Thoracic aorta (tissue), 2 donors: ENCODE data around the gene LAYN. TPM values are rescaled to one million over a fixed set of nuclear protein-coding genes. Genes with fewer than 3 reads are reported as not detected.

Source experiments
- ATAC-seq: fragments of 150-250 bp; one replicate; pipeline ENCODE4 v1.8.0; 2017; ENCODE audit warnings: low read depth; ENCODE audit not compliant: insufficient number of reproducible peaks, low FRiP score
- DNase-seq: peaks from one replicate; pipeline ENCODE4 v3.0.0-alpha.2; 2020; ENCODE audit warnings: low spot score
- H3K27ac ChIP-seq, 2 donors: fragments of 200-600 bp; sonication (generic); 1 replicate in 1 of 2; 2 replicates in 1 of 2; pipeline ENCODE4 v1.5.1; 2016; ENCODE audit warnings: mild to moderate bottlenecking in 2 of 2, moderate library complexity in 2 of 2
- H3K27me3 ChIP-seq: fragments of 200-600 bp; sonication (generic); replicated peaks from 2 replicates; pipeline ENCODE4 v1.6.0; 2016; ENCODE audit warnings: mild to moderate bottlenecking; ENCODE audit not compliant: insufficient read depth
- H3K36me3 ChIP-seq: fragments of 200-600 bp; sonication (generic); one replicate; pipeline ENCODE4 v1.5.1; 2016
- H3K4me1 ChIP-seq, 2 donors: fragments of 200-600 bp; sonication (generic); 1 replicate in 1 of 2; 2 replicates in 1 of 2; pipeline versions ENCODE4 v1.5.1 to v1.6.0; 2016; ENCODE audit warnings: low read depth in 2 of 2, mild to moderate bottlenecking in 1 of 2; ENCODE audit not compliant: control insufficient read depth in 1 of 2
- H3K4me3 ChIP-seq: fragments of 200-600 bp; sonication (generic); 2 replicates; pipeline ENCODE4 v1.5.1; 2016; ENCODE audit warnings: mild to moderate bottlenecking
- H3K9me3 ChIP-seq: fragments of 200-600 bp; sonication (generic); 2 replicates; pipeline ENCODE4 v1.5.1; 2016
- total RNA-seq, 2 donors: library from RNA; depleted of rRNA; stranded (reverse); fragments of >200 nt; gene quantifications; one replicate each; pipeline versions ENCODE4 v1.1.0 to v1.2.3, GENCODE V29; 2016
- TF ChIP-seq, protein P1 (sequence below): fragments of 200-600 bp; sonication (generic); IDR thresholded peaks from one replicate; pipeline ENCODE4 v1.5.1; 2019; ENCODE audit warnings: antibody characterized with exemption

The LAYN gene
- total RNA-seq, 2 donors from 2014 or later = 25.6 to 36.6 TPM

DNA sequence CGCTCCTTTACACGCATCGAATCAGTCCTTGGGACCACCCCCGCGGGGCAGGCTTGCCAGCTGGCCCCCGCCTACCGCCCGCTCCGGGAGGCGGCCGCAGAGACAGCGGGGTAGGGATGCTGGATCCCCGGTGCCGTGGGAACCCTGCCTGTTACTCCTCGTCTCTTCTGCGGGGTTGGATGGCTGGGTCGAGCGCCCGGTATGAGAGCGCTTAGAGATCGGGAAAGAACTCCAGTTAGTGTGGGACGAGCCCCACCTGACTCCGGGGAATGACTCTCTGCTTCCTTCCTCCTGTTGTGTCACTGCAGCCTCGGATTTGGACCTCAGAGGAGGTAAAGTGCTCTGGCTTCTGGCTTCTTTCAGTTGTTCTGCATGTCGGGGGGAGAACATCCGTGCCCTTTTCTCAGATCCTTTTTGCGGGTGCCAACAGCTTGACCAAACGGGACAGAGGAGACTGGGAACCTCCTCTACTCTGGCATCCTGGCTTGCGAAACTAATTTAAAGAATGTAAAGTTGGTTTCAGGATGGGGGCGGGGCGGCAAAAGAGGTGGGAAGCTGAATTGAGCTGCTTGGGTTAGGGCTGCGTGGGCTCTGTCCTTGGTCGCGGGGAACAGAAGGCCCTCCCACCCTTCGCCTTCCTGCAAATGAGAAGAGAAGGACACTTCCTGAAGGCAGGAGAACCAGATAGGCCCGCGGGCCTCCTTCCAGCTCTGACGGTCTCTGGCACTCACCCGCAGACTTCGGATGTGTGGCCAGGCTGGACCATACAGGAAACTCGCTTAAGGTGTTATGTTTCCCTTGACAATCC is 938 bp downstream of the LAYN start:
- H3K36me3 ChIP-seq = no peaks in the 10 kb centered on the region
- H3K4me1 ChIP-seq = peaks cover 4 to 22% of the 10 kb centered on the region in 2 donors
- H3K4me3 ChIP-seq = peak overlapping the region; percentile 80
- peak; percentile 33 for ATAC-seq
- H3K9me3 ChIP-seq = no peaks in the 10 kb centered on the region
- H3K27ac ChIP-seq = peak overlapping the region; percentile 71 to 83
- DNase-seq = peak; percentile 21
- TF ChIP-seq, protein P1, sequence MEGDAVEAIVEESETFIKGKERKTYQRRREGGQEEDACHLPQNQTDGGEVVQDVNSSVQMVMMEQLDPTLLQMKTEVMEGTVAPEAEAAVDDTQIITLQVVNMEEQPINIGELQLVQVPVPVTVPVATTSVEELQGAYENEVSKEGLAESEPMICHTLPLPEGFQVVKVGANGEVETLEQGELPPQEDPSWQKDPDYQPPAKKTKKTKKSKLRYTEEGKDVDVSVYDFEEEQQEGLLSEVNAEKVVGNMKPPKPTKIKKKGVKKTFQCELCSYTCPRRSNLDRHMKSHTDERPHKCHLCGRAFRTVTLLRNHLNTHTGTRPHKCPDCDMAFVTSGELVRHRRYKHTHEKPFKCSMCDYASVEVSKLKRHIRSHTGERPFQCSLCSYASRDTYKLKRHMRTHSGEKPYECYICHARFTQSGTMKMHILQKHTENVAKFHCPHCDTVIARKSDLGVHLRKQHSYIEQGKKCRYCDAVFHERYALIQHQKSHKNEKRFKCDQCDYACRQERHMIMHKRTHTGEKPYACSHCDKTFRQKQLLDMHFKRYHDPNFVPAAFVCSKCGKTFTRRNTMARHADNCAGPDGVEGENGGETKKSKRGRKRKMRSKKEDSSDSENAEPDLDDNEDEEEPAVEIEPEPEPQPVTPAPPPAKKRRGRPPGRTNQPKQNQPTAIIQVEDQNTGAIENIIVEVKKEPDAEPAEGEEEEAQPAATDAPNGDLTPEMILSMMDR = no peak
- H3K27me3 ChIP-seq = no peaks in the 10 kb centered on the region

GRCh38 chr11:111542606-111543275 is 2.2 kb downstream of the LAYN start:
- ATAC-seq (no peak), DNase-seq (no peak)
- TF ChIP-seq, protein P1 = no peak
- Histone ChIP-seq H3K27ac (peak overlapping the region in 1 of 2 donors; percentile 71), H3K4me1 (peaks cover 4 to 22% of the 10 kb centered on the region in 2 donors), H3K36me3 (no peaks in the 10 kb centered on the region), H3K27me3 (no peaks in the 10 kb centered on the region), H3K4me3 (no peak overlapping the region), H3K9me3 (no peaks in the 10 kb centered on the region)

DNA sequence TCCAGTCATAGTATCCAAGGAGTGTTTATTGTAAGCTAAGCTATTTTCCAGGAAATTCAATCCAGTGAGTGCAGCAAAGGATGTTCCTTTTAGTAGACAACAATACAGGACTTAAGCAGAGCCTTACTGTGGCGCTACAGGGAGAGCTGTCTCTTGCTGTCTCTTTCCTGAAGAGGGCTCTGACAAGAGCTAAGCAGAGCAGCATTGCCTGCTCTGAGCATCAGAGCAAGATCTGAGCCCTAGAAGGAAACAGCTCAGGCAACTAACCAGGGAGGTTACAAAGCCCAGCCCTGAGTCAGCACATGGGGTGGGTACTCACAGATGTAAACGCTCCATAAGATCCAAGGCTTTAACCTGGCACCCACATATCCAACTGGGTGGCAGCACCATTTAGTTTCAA is 8.0 kb downstream of the LAYN start:
- H3K4me1 ChIP-seq = no peaks in the 10 kb centered on the region
- no peaks in the 10 kb centered on the region for H3K9me3 ChIP-seq
- H3K27me3 ChIP-seq = no peaks in the 10 kb centered on the region
- no peaks in the 10 kb centered on the region for H3K36me3 ChIP-seq
- no peak overlapping the region for H3K27ac ChIP-seq
- no peak for ATAC-seq
- DNase-seq = no peak
- no peak overlapping the region for H3K4me3 ChIP-seq
- TF ChIP-seq, protein P1 = no peak

GRCh38 chr11:111549196-111549868 is 8.8 kb downstream of the LAYN start:
- TF ChIP-seq, protein P1 = no peak
- H3K4me1 ChIP-seq = no peaks in the 10 kb centered on the region
- no peaks in the 10 kb centered on the region for H3K9me3 ChIP-seq
- H3K4me3 ChIP-seq = no peak overlapping the region
- no peaks in the 10 kb centered on the region for H3K27me3 ChIP-seq
- H3K36me3 ChIP-seq = no peaks in the 10 kb centered on the region
- DNase-seq = no peak
- no peak for ATAC-seq
- no peak overlapping the region for H3K27ac ChIP-seq

DNA sequence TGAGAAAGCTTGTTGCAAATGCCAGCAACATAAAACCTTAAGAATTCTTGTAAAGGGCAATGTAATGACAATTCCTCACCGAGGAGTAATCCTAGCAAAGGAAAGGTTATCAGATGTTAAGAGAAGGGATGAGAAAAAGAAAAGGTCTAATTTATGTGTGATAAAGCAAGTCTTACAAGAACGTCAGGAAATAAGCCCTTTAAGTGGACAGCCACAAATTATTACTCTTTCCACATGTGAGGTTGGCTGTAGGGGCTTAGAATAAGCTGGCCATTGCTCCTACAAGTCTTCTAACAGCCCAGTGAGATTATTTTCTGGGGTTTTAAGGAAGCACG is 9.3 kb downstream of the LAYN start:
- no peak for DNase-seq
- H3K27ac ChIP-seq = no peak overlapping the region
- H3K27me3 ChIP-seq = no peaks in the 10 kb centered on the region
- H3K4me3 ChIP-seq = no peak overlapping the region
- no peaks in the 10 kb centered on the region for H3K36me3 ChIP-seq
- H3K9me3 ChIP-seq = no peaks in the 10 kb centered on the region
- H3K4me1 ChIP-seq = no peaks in the 10 kb centered on the region
- TF ChIP-seq, protein P1 = no peak
- no peak for ATAC-seq
